CD14-positive monocyte (primary cell): ENCODE results near the gene NPAS3. TPM values are rescaled to one million over a fixed set of nuclear protein-coding genes. Genes with fewer than 3 reads are reported as not detected.

Source experiments
- DNase-seq, 3 donors: peaks; one replicate each; pipeline ENCODE4 v3.0.0-alpha.2; 2011 to 2022
- H2AFZ ChIP-seq: 2 replicates; pipeline ENCODE4 v1.6.0; 2012; ENCODE audit warnings: mild to moderate bottlenecking, low read depth, low read length, inconsistent platforms; ENCODE audit not compliant: insufficient read depth, poor library complexity, severe bottlenecking
- H3K27ac ChIP-seq, 2 donors: 1 replicate in 1 of 2; 2 replicates in 1 of 2; pipeline ENCODE4 v1.5.1; 2012 to 2013; ENCODE audit warnings: low read length in 2 of 2, control low read depth in 1 of 2, inconsistent platforms in 1 of 2, low read depth in 1 of 2, mild to moderate bottlenecking in 1 of 2
- H3K27me3 ChIP-seq, 2 donors: one replicate each; pipeline versions ENCODE4 v1.6.0 to v1.6.1; 2011 to 2013; ENCODE audit warnings: low read length in 2 of 2; ENCODE audit not compliant: control insufficient read depth in 2 of 2, insufficient read depth in 2 of 2
- H3K36me3 ChIP-seq, 2 donors: replicated peaks in 1 of 2; 1 replicate in 1 of 2; 2 replicates in 1 of 2; pipeline versions ENCODE4 v1.5.1 to v1.6.1; 2012 to 2013; ENCODE audit warnings: low read length in 2 of 2, control low read depth in 1 of 2, inconsistent platforms in 1 of 2, mild to moderate bottlenecking in 1 of 2; ENCODE audit not compliant: insufficient read depth in 2 of 2, control insufficient read depth in 1 of 2
- H3K4me1 ChIP-seq, 2 donors: 1 replicate in 1 of 2; 2 replicates in 1 of 2; pipeline versions ENCODE4 v1.5.1 to v1.6.1; 2012 to 2013; ENCODE audit warnings: low read length in 2 of 2, control low read depth in 1 of 2, inconsistent platforms in 1 of 2, mild to moderate bottlenecking in 1 of 2, moderate library complexity in 1 of 2; ENCODE audit not compliant: insufficient read depth in 2 of 2, control insufficient read depth in 1 of 2
- H3K4me2 ChIP-seq: replicated peaks from 2 replicates; pipeline ENCODE3; 2012; ENCODE audit warnings: low read length, moderate library complexity, mild to moderate bottlenecking; ENCODE audit not compliant: poor library complexity, severe bottlenecking; ENCODE audit errors: extremely low read depth
- H3K4me3 ChIP-seq, 3 experiments: fragments of 200-600 bp in 1 of 3; sonication (generic) in 1 of 3; replicated peaks in 1 of 3; 1 replicate in 2 of 3; 2 replicates in 1 of 3; pipeline ENCODE4 v1.5.1; 2011 to 2013; ENCODE audit warnings: low read length in 3 of 3, mild to moderate bottlenecking in 3 of 3, control low read depth in 2 of 3, low read depth in 2 of 3, inconsistent platforms in 1 of 3, moderate library complexity in 1 of 3
- H3K79me2 ChIP-seq: 2 replicates; pipeline ENCODE4 v1.6.0; 2012; ENCODE audit warnings: mild to moderate bottlenecking, control low read depth, inconsistent platforms, low read length, moderate library complexity; ENCODE audit not compliant: insufficient read depth
- H3K9ac ChIP-seq: 2 replicates; pipeline ENCODE4 v1.6.0; 2017; ENCODE audit warnings: low read length, mild to moderate bottlenecking; ENCODE audit not compliant: insufficient read depth, poor library complexity, severe bottlenecking
- H3K9me3 ChIP-seq, 2 donors: replicated peaks in 1 of 2; 1 replicate in 1 of 2; 2 replicates in 1 of 2; pipeline versions ENCODE4 v1.5.1 to v1.6.1; 2012 to 2013; ENCODE audit warnings: low read length in 2 of 2, control low read depth in 1 of 2; ENCODE audit not compliant: control insufficient read depth in 1 of 2, insufficient read depth in 1 of 2
- H4K20me1 ChIP-seq: 2 replicates; pipeline ENCODE4 v1.6.0; 2012; ENCODE audit warnings: mild to moderate bottlenecking, low read length, control low read depth, moderate library complexity; ENCODE audit not compliant: insufficient read depth
- H3K27ac Mint-ChIP-seq, 7 donors: one replicate each; pipeline ENCODE4 v1.8.0; 2020; ENCODE audit warnings: mild to moderate bottlenecking in 7 of 7, mixed read lengths in 7 of 7, moderate library complexity in 6 of 7, inconsistent platforms in 2 of 7
- H3K27me3 Mint-ChIP-seq, 3 donors: one replicate each; pipeline ENCODE4 v1.8.0; 2021 to 2022; ENCODE audit warnings: low read depth in 3 of 3, mild to moderate bottlenecking in 3 of 3, mixed read lengths in 3 of 3, moderate library complexity in 3 of 3, inconsistent platforms in 1 of 3
- H3K36me3 Mint-ChIP-seq, 2 donors: one replicate each; pipeline ENCODE4 v1.8.0; 2020; ENCODE audit warnings: mixed read lengths in 2 of 2, inconsistent platforms in 1 of 2, mild to moderate bottlenecking in 1 of 2
- H3K4me1 Mint-ChIP-seq: one replicate; pipeline ENCODE4 v1.8.0; 2020; ENCODE audit warnings: mild to moderate bottlenecking, mixed read lengths
- H3K4me3 Mint-ChIP-seq, 2 donors: one replicate each; pipeline ENCODE4 v1.8.0; 2020; ENCODE audit warnings: mild to moderate bottlenecking in 2 of 2, mixed read lengths in 2 of 2, moderate library complexity in 1 of 2
- H3K9me3 Mint-ChIP-seq, 7 donors: one replicate each; pipeline ENCODE4 v1.8.0; 2020 to 2022; ENCODE audit warnings: mixed read lengths in 7 of 7, mild to moderate bottlenecking in 6 of 7, moderate library complexity in 6 of 7, inconsistent platforms in 2 of 7
- CTCF ChIP-seq: fragments of 200-600 bp; IDR thresholded peaks from one replicate; pipeline ENCODE4 v1.8.0; 2022; ENCODE audit warnings: antibody characterized with exemption, mild to moderate bottlenecking
- WGBS: methylation state at CpG from one replicate; pipeline ENCODE4 v1.1.5; 2013; ENCODE audit warnings: missing lambda C conversion rate; ENCODE audit not compliant: insufficient coverage; 5-methylcytosine and 5-hydroxymethylcytosine counted together
- intact Hi-C, 2 donors: fragments of 100-400 bp; cut with micrococcal nuclease; formaldehyde crosslinking; loops; one replicate each; pipeline versions ENCODE4 v1.15.0 to v1.15.1; 2023
- polyA plus RNA-seq, 3 donors: library from polyadenylated mRNA; depleted of rRNA in 1 of 3; unstranded in 2 of 3; stranded (reverse) in 1 of 3; fragments of 300-500 nt in 2 of 3; fragments of >200 nt in 1 of 3; fragmentation: Illumina TruSeq in 2 of 3; gene quantifications; 1 replicate in 2 of 3; 2 replicates in 1 of 3; pipeline ENCODE4 v1.2.3, GENCODE V29; 2012 to 2021

The NPAS3 gene
- polyA plus RNA-seq, 3 donors, result not detected

GRCh38 chr14:33716921-33717320, 778.2 kb downstream of the NPAS3 start:
- no peak overlapping the region for H3K4me2 ChIP-seq
- H3K4me1 ChIP-seq, result no peaks in the 10 kb centered on the region
- no peaks in the 10 kb centered on the region for H3K36me3 ChIP-seq
- peaks cover 0 to 6% (median 2%) of the 10 kb centered on the region in 7 donors for H3K9me3 Mint-ChIP-seq
- 33% methylated on average over 1 of the region's 2 CpGs for WGBS
- no peak overlapping the region for H2AFZ ChIP-seq
- H3K9me3 ChIP-seq, result no peaks in the 10 kb centered on the region
- H3K27me3 ChIP-seq, result no peaks in the 10 kb centered on the region
- no peak overlapping the region for H3K4me3 ChIP-seq
- H3K27ac Mint-ChIP-seq, result no peak overlapping the region
- no peak for DNase-seq
- no peak overlapping the region for H3K27ac ChIP-seq
- H3K36me3 Mint-ChIP-seq, result no peaks in the 10 kb centered on the region
- no peaks in the 10 kb centered on the region for H3K79me2 ChIP-seq
- no peak overlapping the region for H3K4me3 Mint-ChIP-seq
- H3K27me3 Mint-ChIP-seq, result no peaks in the 10 kb centered on the region
- no peak overlapping the region for H3K9ac ChIP-seq
- intact Hi-C loops, result no loop called here
- H3K4me1 Mint-ChIP-seq, result no peaks in the 10 kb centered on the region
- no peaks in the 10 kb centered on the region for H4K20me1 ChIP-seq
- no peak for TF ChIP-seq CTCF

GRCh38 chr14:33717866-33718265, 779.2 kb downstream of the NPAS3 start:
- Histone ChIP-seq H3K4me1 (no peaks in the 10 kb centered on the region), H3K36me3 (no peaks in the 10 kb centered on the region), H3K79me2 (no peaks in the 10 kb centered on the region), H3K9ac (no peak overlapping the region), H3K4me2 (no peak overlapping the region), H3K27me3 (no peaks in the 10 kb centered on the region), H3K4me3 (no peak overlapping the region), H3K27ac (no peak overlapping the region), H2AFZ (no peak overlapping the region), H3K9me3 (no peaks in the 10 kb centered on the region), H4K20me1 (no peaks in the 10 kb centered on the region)
- no peak for TF ChIP-seq CTCF
- Mint-ChIP-seq H3K27me3 (no peaks in the 10 kb centered on the region), H3K4me3 (no peak overlapping the region), H3K36me3 (no peaks in the 10 kb centered on the region), H3K4me1 (no peaks in the 10 kb centered on the region), H3K9me3 (peaks cover 0 to 6% (median 2%) of the 10 kb centered on the region in 7 donors), H3K27ac (no peak overlapping the region)
- intact Hi-C loops, result no loop called here
- no peak for DNase-seq
- 100% methylated on average over 2 of the region's 4 CpGs for WGBS
